Jurkat, Clone E6-1 (cell line): ENCODE measurements around the gene SEMA6D.
"Not testable (repeated sequence)": the region's sequence is repeated elsewhere in the genome, so short reads cannot be mapped to it uniquely, and the experiment has no call there.

Experiments used
- DNase-seq: peaks from one replicate; pipeline ENCODE4 v3.0.0-alpha.2; 2011; ENCODE audit warnings: low read depth, low spot score
- H3K4me3 ChIP-seq: 2 replicates; pipeline ENCODE4 v1.5.1; 2011; ENCODE audit warnings: mild to moderate bottlenecking, low read length, control low read depth, moderate library complexity

The SEMA6D gene

DNA sequence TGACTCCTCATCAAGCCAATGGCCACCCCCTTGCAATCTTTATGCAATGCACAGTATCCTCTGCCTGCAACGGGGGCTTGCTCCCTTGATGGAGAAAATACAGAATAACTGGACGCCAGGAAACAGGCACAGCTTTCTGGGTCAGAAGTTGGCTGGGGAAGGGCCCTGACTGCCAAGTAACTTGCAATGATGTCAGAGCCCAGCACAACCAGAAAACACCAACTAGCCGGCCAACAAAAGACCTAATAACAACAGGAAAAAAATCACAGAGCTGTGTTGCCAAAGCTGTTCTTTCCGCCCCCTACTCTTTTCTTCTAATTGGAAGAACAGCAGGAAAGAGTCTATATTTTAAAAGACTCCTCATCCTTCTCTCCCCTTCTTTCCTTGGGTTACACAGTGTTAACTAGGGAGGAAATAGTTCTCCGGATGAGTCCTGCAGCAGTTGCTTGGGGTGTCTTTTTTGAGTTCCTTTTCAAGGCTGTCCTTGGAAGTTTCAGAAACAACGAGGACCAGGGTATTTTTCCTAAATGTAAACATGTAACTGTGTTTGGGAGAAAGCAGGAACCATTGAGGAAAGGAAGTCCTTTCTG, 1.4 kb upstream of the SEMA6D start:
- no peak overlapping the region for H3K4me3 ChIP-seq
- DNase-seq, result no peak

DNA sequence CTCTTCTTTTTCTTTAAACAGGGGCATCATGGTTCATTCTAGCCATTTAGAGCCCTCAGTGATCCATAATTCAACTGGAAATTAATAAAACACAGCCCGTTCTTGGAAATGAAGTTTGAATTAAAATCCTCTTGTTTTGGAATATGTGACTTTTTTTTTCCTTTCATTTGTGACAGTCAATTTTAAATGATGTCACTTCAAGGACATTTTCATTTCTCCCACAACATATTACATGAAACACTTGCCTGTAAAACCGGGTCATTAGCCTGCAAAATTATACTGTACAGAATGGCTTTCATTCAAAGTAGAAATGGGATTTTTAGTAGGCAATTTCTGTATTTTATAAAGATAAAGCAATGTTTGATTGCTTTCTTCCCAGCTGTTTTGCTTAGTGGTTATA, 789 bp upstream of the SEMA6D start:
- H3K4me3 ChIP-seq, result no peak overlapping the region
- no peak for DNase-seq

- no peak overlapping the region for H3K4me3 ChIP-seq
Measured at GRCh38 chr15:47718497-47719437, 1.5 kb downstream of the SEMA6D start.

GRCh38 chr15:47719730-47720129, 2.4 kb downstream of the SEMA6D start:
- no peak overlapping the region for H3K4me3 ChIP-seq
- DNase-seq, result no peak

More at GRCh38 chr15:47718497-47719437, 1.5 kb downstream of the SEMA6D start:
- no peak for DNase-seq

DNA sequence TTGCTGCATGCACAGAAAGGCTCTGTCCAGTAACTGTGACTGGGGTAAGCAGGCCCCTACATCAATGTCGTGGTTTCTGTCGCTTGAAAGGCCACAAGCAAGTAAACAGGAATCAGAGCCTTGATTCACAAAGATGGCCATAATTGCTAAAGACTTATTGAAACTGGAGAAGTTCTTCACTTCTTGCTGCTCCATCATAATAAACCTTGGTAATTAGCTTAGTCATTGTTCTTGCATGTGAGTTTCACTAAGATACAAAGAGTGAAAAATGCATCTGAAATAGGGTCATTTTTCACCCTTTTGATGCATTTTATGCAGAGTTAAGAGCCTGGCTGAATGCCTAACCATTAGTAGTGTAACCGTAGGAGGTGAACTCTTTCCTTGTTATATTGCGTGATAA, 3.2 kb downstream of the SEMA6D start:
- DNase-seq, result no peak
- no peak overlapping the region for H3K4me3 ChIP-seq

DNA sequence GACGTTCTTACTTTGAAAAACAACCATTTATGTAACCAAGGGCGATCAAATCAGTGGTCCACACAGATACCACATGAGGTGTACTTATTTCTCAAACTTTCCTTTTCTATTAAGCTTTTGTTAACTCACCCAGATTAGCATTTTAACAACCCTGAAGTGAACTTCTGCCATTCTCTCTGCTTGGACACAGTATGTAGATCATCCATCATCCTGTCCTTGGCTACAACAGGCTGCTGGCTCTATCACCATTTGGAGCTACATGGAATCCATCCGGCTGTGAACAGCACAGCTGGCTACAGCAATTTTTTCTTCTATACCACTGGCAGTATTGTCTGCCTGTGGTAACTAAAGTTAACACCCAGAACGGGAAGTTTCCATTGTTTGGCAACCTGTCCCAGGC, 4.4 kb downstream of the SEMA6D start:
- no peak for DNase-seq
- no peak overlapping the region for H3K4me3 ChIP-seq

DNA sequence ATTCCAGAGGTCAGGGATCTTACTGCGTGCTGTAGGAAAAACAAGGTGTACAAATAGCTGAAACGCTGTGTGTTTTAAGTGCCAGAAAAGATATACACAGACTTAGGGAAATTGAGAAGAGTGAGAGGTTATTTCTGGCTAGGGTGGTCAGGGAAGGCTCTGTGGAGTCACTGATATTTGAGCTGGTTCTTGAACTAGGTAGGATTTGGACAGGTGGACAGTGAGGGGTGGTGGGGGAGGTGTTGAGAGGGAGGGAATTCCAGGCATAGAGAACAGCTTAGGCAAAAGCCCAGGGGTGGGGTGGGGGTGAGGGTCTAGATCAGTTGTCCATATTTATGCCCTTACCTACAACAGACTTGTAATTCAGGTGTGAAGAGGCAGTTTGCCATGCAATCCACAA, 7.0 kb downstream of the SEMA6D start:
- DNase-seq, result no peak
- no peak overlapping the region for H3K4me3 ChIP-seq

- DNase-seq, result no peak
- H3K4me3 ChIP-seq, result no peak overlapping the region
Measured at GRCh38 chr15:47725051-47725450, 7.7 kb downstream of the SEMA6D start.

DNA sequence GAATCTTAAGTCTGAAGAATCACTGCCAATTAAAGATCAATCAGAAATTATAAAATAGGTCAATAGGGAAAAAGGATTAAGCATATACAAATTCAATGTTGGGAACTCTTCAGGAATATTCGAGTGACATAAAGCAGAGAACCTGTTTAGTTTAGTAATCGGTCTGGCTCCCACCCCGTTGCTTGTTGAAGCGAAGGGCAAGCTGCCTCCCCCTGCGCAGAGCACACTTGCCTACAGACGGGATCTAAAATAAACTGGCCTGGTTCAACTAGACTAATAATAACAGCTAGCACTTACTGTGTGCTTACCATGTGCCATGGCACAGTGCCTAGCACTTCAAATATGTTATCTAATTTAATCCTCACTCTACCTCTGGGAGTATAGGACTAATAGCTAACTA, 8.6 kb downstream of the SEMA6D start:
- H3K4me3 ChIP-seq, result no peak overlapping the region
- no peak for DNase-seq

DNA sequence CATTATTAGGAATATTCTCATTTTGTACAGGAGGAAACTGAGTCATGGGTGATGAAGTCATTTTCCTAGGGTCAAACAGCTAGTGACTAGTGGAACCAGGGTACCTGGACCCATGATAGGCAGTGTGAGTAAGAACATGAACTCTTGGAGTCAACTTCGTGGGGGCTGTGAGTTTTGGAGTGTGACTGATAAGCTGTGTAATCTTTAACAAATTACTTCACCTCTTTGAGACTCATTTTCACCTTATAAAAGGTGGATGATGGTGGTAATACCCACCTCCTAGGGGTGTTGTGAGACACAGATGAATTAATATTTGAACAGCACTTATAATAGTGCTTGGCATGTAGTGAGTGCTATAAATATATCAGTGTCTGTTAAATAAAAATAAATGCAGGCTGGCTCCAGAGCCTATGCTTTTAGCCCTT, 9.1 kb downstream of the SEMA6D start:
- H3K4me3 ChIP-seq, result no peak overlapping the region
- no peak for DNase-seq

DNA sequence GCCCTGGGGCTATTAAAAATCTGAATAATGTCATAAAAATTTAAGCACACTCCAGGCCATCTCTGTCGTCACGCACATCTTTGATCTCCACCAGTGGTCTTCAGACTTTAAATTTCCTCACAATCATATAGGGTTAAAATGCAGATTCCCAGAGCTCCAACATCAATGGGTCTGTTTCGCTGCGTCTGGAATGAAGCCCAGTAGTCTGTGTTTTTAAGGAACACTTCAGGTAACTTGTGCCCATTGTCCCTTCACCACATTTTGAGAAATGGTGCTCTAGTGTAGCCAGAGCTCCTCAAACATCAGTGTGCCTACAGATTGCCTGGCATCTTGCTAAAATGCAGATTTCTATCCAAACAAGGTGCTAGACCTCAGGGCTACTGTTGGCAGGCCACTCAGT, 9.8 kb downstream of the SEMA6D start:
- no peak for DNase-seq
- H3K4me3 ChIP-seq, result no peak overlapping the region

GRCh38 chr15:47727676-47728075, 10.4 kb downstream of the SEMA6D start:
- H3K4me3 ChIP-seq, result no peak overlapping the region
- no peak for DNase-seq

DNA sequence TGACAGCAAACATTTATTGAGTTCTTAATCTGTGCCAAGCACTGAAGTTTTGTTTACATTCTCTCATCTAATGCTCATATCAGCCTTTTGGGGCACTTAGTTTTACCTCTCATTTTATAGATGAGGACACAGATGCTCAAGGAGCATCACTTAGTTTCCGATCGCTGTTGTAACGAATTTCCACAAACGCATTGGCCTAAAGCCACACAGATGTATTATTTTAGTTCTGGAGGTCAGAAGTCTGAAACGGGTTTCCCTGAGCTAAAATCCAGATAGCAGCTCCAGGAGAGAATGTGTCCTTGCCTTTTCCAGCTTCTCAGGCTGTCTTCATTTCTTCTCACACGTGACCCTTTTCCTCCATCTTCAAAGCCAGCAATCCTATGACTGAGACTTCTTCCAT, 11.1 kb downstream of the SEMA6D start:
- no peak for DNase-seq

GRCh38 chr15:47728886-47729285, 11.6 kb downstream of the SEMA6D start:
- no peak overlapping the region for H3K4me3 ChIP-seq
- DNase-seq, result no peak

More for the DNA sequence above, 11.1 kb downstream of the SEMA6D start:
- no peak overlapping the region for H3K4me3 ChIP-seq

- H3K4me3 ChIP-seq, result no peak overlapping the region
- no peak for DNase-seq
Measured at GRCh38 chr15:47731230-47731629, 13.9 kb downstream of the SEMA6D start.

DNA sequence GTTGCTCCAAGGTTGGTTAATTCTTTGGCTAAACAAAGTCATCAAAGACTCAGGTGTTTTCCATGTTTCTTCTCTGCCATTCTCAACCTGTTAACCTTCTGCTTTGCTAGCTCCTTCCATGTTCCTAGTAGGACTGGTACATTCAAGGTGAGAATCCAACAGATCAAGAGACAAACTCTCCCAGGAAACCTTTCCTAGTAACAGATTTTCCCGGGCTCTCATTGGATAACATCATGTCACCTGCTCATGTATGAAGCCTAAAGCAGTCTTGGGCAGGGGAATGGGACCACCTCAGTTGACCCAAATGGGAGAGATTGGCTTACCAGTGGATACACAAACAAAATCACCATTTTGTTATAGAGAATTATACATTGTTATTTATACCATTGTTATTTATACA, 14.9 kb downstream of the SEMA6D start:
- no peak for DNase-seq

GRCh38 chr15:47733085-47733484, 15.8 kb downstream of the SEMA6D start:
- no peak for DNase-seq
- H3K4me3 ChIP-seq, result no peak overlapping the region

More for the DNA sequence above, 14.9 kb downstream of the SEMA6D start:
- no peak overlapping the region for H3K4me3 ChIP-seq

DNA sequence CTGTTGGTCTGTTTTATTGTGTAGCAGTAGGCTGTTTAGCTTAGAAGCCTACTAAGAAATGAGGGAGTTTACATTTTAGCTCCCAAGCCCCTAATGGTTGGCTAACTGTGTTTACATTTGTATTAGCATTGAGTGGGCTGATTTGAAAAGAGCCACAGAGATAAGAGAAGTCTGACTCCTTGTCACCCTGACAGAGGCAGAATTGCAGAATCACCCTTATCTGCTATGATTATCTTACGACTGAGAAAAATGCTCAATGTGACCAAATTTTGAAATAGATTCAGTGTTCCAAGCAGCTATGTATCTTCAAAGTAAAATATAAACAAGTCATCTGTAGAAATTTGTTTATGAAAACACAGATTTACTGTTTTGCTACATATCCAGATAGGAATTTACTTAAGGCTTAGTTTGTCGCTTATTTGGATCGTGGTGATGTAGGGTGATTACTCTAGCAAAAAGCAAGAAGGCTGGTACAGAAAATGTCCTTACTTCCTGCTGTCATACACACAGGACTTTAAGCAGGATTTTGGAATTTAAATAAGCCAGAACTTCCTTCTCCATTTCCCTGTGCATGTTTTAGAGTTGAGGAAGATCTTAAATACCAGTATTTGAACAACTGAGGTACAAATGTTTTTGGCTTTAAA, 19.0 kb downstream of the SEMA6D start:
- no peak for DNase-seq
- no peak overlapping the region for H3K4me3 ChIP-seq

- no peak for DNase-seq
- H3K4me3 ChIP-seq, result no peak overlapping the region
Measured at GRCh38 chr15:47737477-47737876, 20.2 kb downstream of the SEMA6D start.

GRCh38 chr15:47738144-47738825, 21.0 kb downstream of the SEMA6D start:
- not testable (repeated sequence) for DNase-seq, H3K4me3 ChIP-seq
